ENCODE data around the gene TM7SF2.

DNA sequence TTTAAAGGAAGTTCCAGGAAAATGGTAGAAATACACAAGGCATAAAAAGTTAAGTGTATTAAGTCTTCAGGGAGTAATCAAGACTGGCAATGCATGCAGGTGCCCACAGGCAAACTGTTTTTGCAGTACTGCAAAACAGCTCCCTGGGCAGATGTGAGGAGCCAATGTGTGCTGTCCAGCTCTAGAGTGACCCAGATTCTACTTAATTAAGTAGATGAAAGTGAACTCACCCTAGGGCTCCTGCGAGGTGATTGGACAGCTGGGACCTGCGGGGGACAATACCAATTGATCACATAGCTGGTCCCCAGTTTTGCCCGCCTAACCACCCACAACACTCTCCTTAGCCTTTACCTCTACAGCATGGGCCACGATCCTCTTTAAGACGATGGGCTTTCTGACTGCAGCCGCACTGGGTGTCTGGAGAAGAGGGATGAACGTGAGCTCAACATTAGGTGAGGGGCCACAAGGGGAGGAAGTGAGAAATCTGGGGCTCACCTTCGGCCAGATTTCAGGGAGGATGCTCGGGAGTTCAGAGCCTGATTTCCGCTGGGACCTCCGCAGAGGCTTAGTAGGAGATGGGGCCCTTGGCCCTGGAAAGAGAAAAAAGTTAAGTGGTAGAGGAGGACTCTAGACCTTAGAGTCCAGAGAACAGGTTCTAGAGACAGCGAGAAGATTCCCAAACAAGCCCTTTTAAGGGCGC, 28.4 kb upstream of the TM7SF2 start:
- TF ChIP-seq EZH2 (IDR thresholded peaks at IDR 0.05; ENCODE audit: insufficient read depth, poor library complexity, severe bottlenecking) (no peak), EZH2phosphoT487 (IDR thresholded peaks at IDR 0.05; ENCODE audit: insufficient read depth, low read depth) (no peak)
